HPDE6-E6E7 (cell line): ENCODE data around the gene B4GALNT3.
A peak's percentile ranks its signal among the peaks of the same experiment; 100 is the strongest.

Experiments
- DNase-seq: peaks from one replicate; pipeline ENCODE4 v3.0.0; 2011; ENCODE audit warnings: missing footprints; ENCODE audit errors: extremely low spot score

Gene B4GALNT3

GRCh38 chr12:538731-539539 lies 79.2 kb downstream of the B4GALNT3 start:
- DNase-seq, result no peak

- DNase-seq, result no peak
Observed at GRCh38 chr12:539540-540310, 80.0 kb downstream of the B4GALNT3 start.

- peak; percentile 73 for DNase-seq
Observed at GRCh38 chr12:541676-542324, 82.1 kb downstream of the B4GALNT3 start.

GRCh38 chr12:542395-543113 lies 82.8 kb downstream of the B4GALNT3 start:
- DNase-seq, result no peak

- DNase-seq, result no peak
Observed at GRCh38 chr12:543114-543451, 83.3 kb downstream of the B4GALNT3 start.

- no peak for DNase-seq
Observed at GRCh38 chr12:544142-544541, 84.4 kb downstream of the B4GALNT3 start.

GRCh38 chr12:544941-545635 lies 85.3 kb downstream of the B4GALNT3 start:
- DNase-seq, result no peak

GRCh38 chr12:545835-546234 lies 86.1 kb downstream of the B4GALNT3 start:
- no peak for DNase-seq

GRCh38 chr12:546265-546919 lies 86.7 kb downstream of the B4GALNT3 start:
- DNase-seq, result no peak

GRCh38 chr12:546920-547845 lies 87.4 kb downstream of the B4GALNT3 start:
- peak; percentile 60 for DNase-seq

GRCh38 chr12:547883-548470 lies 88.2 kb downstream of the B4GALNT3 start:
- no peak for DNase-seq

- no peak for DNase-seq
Observed at GRCh38 chr12:549476-550082, 89.8 kb downstream of the B4GALNT3 start.

- no peak for DNase-seq
Observed at GRCh38 chr12:550473-551260, 90.9 kb downstream of the B4GALNT3 start.

GRCh38 chr12:552466-552865 lies 92.7 kb downstream of the B4GALNT3 start:
- no peak for DNase-seq

- DNase-seq, result no peak
Observed at GRCh38 chr12:553216-554000, 93.7 kb downstream of the B4GALNT3 start.

GRCh38 chr12:554001-554285 lies 94.2 kb downstream of the B4GALNT3 start:
- no peak for DNase-seq

GRCh38 chr12:556498-556897 lies 96.8 kb downstream of the B4GALNT3 start:
- no peak for DNase-seq

- no peak for DNase-seq
Observed at GRCh38 chr12:558580-558979, 98.8 kb downstream of the B4GALNT3 start.
